ENCODE measurements around the gene BMPR1B. TPM values are rescaled to one million over a fixed set of nuclear protein-coding genes. Genes with fewer than 3 reads are reported as not detected.

The BMPR1B gene
- total and polyA plus RNA-seq, 2 donors from 2014 or later: 4.1 to 5.5 TPM

GRCh38 chr4:94960708-94961107, 203.0 kb downstream of the BMPR1B start:
- intact Hi-C loops (cut with DNase I): no loop called here
- H3K36me3 ChIP-seq (ENCODE audit: control insufficient read depth in 2 of 3, insufficient read depth in 3 of 3, low read length in 3 of 3): no peaks in the 10 kb centered on the region
- no peaks in the 10 kb centered on the region for H3K4me1 ChIP-seq (ENCODE audit: control insufficient read depth in 2 of 3, insufficient read depth in 2 of 3, low read depth in 1 of 3, low read length in 3 of 3)
- no peak for DNase-seq
- no peak overlapping the region for H3K4me3 ChIP-seq (ENCODE audit: low read length in 3 of 3)
- no peak for FAIRE-seq
- H3K9ac ChIP-seq (ENCODE audit: low read length in 3 of 3): no peak overlapping the region
- no peaks in the 10 kb centered on the region for H3K27me3 ChIP-seq (ENCODE audit: control insufficient read depth, insufficient read depth, low read length)
- no peak for TF ChIP-seq CTCF (IDR thresholded peaks at IDR 0.05; ENCODE audit: borderline replicate concordance, extremely low read depth, insufficient read depth)
- peaks cover 0 to 2% (median 0%) of the 10 kb centered on the region in 3 donors for H3K9me3 ChIP-seq (ENCODE audit: control insufficient read depth in 2 of 3, insufficient read depth in 1 of 3, low read length in 3 of 3)
- H3K27ac ChIP-seq (ENCODE audit: low read depth in 2 of 2, low read length in 2 of 2): no peak overlapping the region

DNA sequence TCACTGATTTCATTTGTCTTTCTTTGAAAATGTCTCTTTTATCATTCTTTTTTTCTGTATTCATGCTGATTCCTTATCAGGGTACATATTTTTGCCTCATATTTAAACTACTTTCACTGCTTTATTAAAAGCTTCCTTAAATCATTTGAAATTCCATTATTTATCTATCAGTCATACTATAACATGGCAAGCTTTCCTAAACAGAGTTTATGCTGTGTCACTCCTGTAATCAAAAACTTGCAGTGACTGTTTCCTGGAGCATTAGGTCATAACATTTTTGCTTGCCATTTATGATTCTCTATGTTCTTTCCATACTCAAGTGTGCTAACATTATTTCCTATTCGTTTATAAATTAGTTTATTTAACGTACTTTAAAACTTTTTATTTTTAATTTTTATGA, 203.7 kb downstream of the BMPR1B start:
- FAIRE-seq (peak; percentile 77), DNase-seq (no peak)
- Histone ChIP-seq H3K36me3 (ENCODE audit: control insufficient read depth in 2 of 3, insufficient read depth in 3 of 3, low read length in 3 of 3) (no peaks in the 10 kb centered on the region), H3K9me3 (ENCODE audit: control insufficient read depth in 2 of 3, insufficient read depth in 1 of 3, low read length in 3 of 3) (peaks cover 0 to 2% (median 0%) of the 10 kb centered on the region in 3 donors), H3K4me1 (ENCODE audit: control insufficient read depth in 2 of 3, insufficient read depth in 2 of 3, low read depth in 1 of 3, low read length in 3 of 3) (no peaks in the 10 kb centered on the region), H3K27ac (ENCODE audit: low read depth in 2 of 2, low read length in 2 of 2) (no peak overlapping the region), H3K4me3 (ENCODE audit: low read length in 3 of 3) (no peak overlapping the region), H3K9ac (ENCODE audit: low read length in 3 of 3) (no peak overlapping the region), H3K27me3 (ENCODE audit: control insufficient read depth, insufficient read depth, low read length) (no peaks in the 10 kb centered on the region)
- intact Hi-C loops (cut with DNase I): no loop called here
- no peak for TF ChIP-seq CTCF (IDR thresholded peaks at IDR 0.05; ENCODE audit: borderline replicate concordance, extremely low read depth, insufficient read depth)

GRCh38 chr4:94962484-94962883, 204.7 kb downstream of the BMPR1B start:
- intact Hi-C loops (cut with DNase I): no loop called here
- H3K4me3 ChIP-seq (ENCODE audit: low read length in 3 of 3): no peak overlapping the region
- H3K36me3 ChIP-seq (ENCODE audit: control insufficient read depth in 2 of 3, insufficient read depth in 3 of 3, low read length in 3 of 3): no peaks in the 10 kb centered on the region
- peaks cover 0 to 2% (median 0%) of the 10 kb centered on the region in 3 donors for H3K9me3 ChIP-seq (ENCODE audit: control insufficient read depth in 2 of 3, insufficient read depth in 1 of 3, low read length in 3 of 3)
- no peaks in the 10 kb centered on the region for H3K27me3 ChIP-seq (ENCODE audit: control insufficient read depth, insufficient read depth, low read length)
- DNase-seq (no peak), FAIRE-seq (no peak)
- no peak overlapping the region for H3K27ac ChIP-seq (ENCODE audit: low read depth in 2 of 2, low read length in 2 of 2)
- no peaks in the 10 kb centered on the region for H3K4me1 ChIP-seq (ENCODE audit: control insufficient read depth in 2 of 3, insufficient read depth in 2 of 3, low read depth in 1 of 3, low read length in 3 of 3)
- H3K9ac ChIP-seq (ENCODE audit: low read length in 3 of 3): no peak overlapping the region
- no peak for TF ChIP-seq CTCF (IDR thresholded peaks at IDR 0.05; ENCODE audit: borderline replicate concordance, extremely low read depth, insufficient read depth)

- intact Hi-C loops (cut with DNase I): no loop called here
- DNase-seq: no peak
- FAIRE-seq: no peak
- H3K9ac ChIP-seq (ENCODE audit: low read length in 3 of 3): no peak overlapping the region
- H3K27ac ChIP-seq (ENCODE audit: low read depth in 2 of 2, low read length in 2 of 2): no peak overlapping the region
- H3K36me3 ChIP-seq (ENCODE audit: control insufficient read depth in 2 of 3, insufficient read depth in 3 of 3, low read length in 3 of 3): no peaks in the 10 kb centered on the region
- no peak overlapping the region for H3K4me3 ChIP-seq (ENCODE audit: low read length in 3 of 3)
- H3K4me1 ChIP-seq (ENCODE audit: control insufficient read depth in 2 of 3, insufficient read depth in 2 of 3, low read depth in 1 of 3, low read length in 3 of 3): no peaks in the 10 kb centered on the region
- TF ChIP-seq CTCF (IDR thresholded peaks at IDR 0.05; ENCODE audit: borderline replicate concordance, extremely low read depth, insufficient read depth): no peak
- no peaks in the 10 kb centered on the region for H3K27me3 ChIP-seq (ENCODE audit: control insufficient read depth, insufficient read depth, low read length)
- peaks cover 0 to 2% (median 0%) of the 10 kb centered on the region in 3 donors for H3K9me3 ChIP-seq (ENCODE audit: control insufficient read depth in 2 of 3, insufficient read depth in 1 of 3, low read length in 3 of 3)
These were observed 208.1 kb downstream of the BMPR1B start for GRCh38 chr4:94965852-94966251.

Measured in kidney (tissue), 14 donors.